Measurements from ENCODE around the gene PES1. TPM values are rescaled to one million over a fixed set of nuclear protein-coding genes. Genes with fewer than 3 reads are reported as not detected.

Gene PES1
- total RNA-seq, 4 donors from 2014 or later = 36.6 to 62.4 (median 47.9) TPM

GRCh38 chr22:30586414-30586813, 5.3 kb downstream of the PES1 start:
- 96 to 99% methylated on average over 7 to 8 of the region's 8 CpGs for WGBS, 2 donors
- H3K36me3 ChIP-seq = peaks cover 72 to 77% of the 10 kb centered on the region in 2 donors
- intact Hi-C loops (cut with DNase I) = no loop called here

GRCh38 chr22:30584441-30584840, 7.3 kb downstream of the PES1 start:
- no peaks in the 10 kb centered on the region for H3K27me3 ChIP-seq
- no peak overlapping the region for H3K27ac ChIP-seq
- peaks cover 92 to 97% of the 10 kb centered on the region in 2 donors for H3K36me3 ChIP-seq
- intact Hi-C loops (cut with DNase I) = no loop called here
- TF ChIP-seq, protein P1, sequence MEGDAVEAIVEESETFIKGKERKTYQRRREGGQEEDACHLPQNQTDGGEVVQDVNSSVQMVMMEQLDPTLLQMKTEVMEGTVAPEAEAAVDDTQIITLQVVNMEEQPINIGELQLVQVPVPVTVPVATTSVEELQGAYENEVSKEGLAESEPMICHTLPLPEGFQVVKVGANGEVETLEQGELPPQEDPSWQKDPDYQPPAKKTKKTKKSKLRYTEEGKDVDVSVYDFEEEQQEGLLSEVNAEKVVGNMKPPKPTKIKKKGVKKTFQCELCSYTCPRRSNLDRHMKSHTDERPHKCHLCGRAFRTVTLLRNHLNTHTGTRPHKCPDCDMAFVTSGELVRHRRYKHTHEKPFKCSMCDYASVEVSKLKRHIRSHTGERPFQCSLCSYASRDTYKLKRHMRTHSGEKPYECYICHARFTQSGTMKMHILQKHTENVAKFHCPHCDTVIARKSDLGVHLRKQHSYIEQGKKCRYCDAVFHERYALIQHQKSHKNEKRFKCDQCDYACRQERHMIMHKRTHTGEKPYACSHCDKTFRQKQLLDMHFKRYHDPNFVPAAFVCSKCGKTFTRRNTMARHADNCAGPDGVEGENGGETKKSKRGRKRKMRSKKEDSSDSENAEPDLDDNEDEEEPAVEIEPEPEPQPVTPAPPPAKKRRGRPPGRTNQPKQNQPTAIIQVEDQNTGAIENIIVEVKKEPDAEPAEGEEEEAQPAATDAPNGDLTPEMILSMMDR (IDR thresholded peaks at IDR 0.05) = no peak
- TF ChIP-seq POLR2A (IDR thresholded peaks at IDR 0.05) = no peak
- WGBS, 2 donors = 93 to 94% methylated on average over 14 to 15 of the region's 15 CpGs
- no peaks in the 10 kb centered on the region for H3K4me1 ChIP-seq
- no peak overlapping the region for H3K4me3 ChIP-seq (replicated peaks in 1 of 3)
- DNase-seq = no peak
- H3K9me3 ChIP-seq = no peaks in the 10 kb centered on the region

More at GRCh38 chr22:30586414-30586813, 5.3 kb downstream of the PES1 start:
- Histone ChIP-seq H3K4me1 (peaks cover 8 to 10% of the 10 kb centered on the region in 2 donors), H3K27ac (no peak overlapping the region), H3K4me3 (replicated peaks in 1 of 3) (no peak overlapping the region), H3K27me3 (no peaks in the 10 kb centered on the region), H3K9me3 (no peaks in the 10 kb centered on the region)
- DNase-seq = no peak
- no peak for TF ChIP-seq POLR2A (IDR thresholded peaks at IDR 0.05)
- TF ChIP-seq, protein P1 (IDR thresholded peaks at IDR 0.05) = no peak

DNA sequence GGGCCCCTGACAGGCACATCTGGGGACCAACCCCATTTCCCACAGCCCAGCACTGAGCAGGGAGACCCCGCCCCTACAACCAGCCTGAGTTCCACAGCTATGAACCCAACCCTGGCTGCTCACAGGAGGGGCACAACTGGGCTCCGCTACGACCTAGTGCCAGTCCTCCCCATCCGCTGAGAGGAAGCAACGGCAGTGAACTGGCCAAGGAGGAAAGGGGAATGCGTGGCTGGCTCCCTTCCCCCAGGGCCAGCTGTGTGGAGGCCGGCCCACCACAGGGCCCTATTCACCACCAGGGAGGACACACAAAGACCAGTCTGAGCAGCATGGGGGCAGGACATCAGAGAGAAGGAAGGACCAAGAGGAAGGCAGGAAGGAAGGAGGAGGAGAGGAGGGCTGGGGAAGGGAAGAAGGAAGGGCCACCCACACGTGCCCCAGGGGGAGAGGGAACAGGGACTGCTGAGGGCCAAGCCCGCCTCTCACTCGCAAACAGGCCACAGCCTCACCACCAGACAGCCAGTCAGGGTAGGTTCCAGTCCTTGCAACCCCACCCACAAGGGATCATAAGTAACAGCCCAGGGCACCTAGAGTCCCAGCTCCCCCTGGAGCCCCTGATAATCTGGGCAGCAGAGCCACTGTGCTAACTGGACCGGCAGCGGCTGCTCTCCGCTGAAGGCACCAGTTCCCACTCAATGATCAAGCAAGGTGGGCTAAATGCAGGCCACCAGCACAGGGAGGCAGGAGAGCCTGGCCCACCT, 8.7 kb downstream of the PES1 start:
- no peaks in the 10 kb centered on the region for H3K27me3 ChIP-seq
- 80 to 87% methylated on average over 10 to 13 of the region's 13 CpGs for WGBS, 2 donors

GRCh38 chr22:30582051-30582450, 9.7 kb downstream of the PES1 start:
- H3K9me3 ChIP-seq = no peaks in the 10 kb centered on the region
- DNase-seq = no peak
- no peaks in the 10 kb centered on the region for H3K27me3 ChIP-seq
- H3K36me3 ChIP-seq = peaks cover 96 to 98% of the 10 kb centered on the region in 2 donors
- WGBS, 2 donors = 85 to 86% methylated on average over 4 to 6 of the region's 6 CpGs
- H3K27ac ChIP-seq = no peak overlapping the region
- H3K4me1 ChIP-seq = no peaks in the 10 kb centered on the region
- intact Hi-C loops (cut with DNase I) = no loop called here
- H3K4me3 ChIP-seq (replicated peaks in 1 of 3) = no peak overlapping the region
- TF ChIP-seq POLR2A (IDR thresholded peaks at IDR 0.05) = no peak
- TF ChIP-seq, protein P1 (IDR thresholded peaks at IDR 0.05) = no peak

More for the DNA sequence above, 8.7 kb downstream of the PES1 start:
- Histone ChIP-seq H3K4me3 (replicated peaks in 1 of 3) (no peak overlapping the region), H3K4me1 (no peaks in the 10 kb centered on the region), H3K27ac (no peak overlapping the region), H3K36me3 (peaks cover 96 to 98% of the 10 kb centered on the region in 2 donors), H3K9me3 (no peaks in the 10 kb centered on the region)
- intact Hi-C loops (cut with DNase I) = no loop called here
- no peak for TF ChIP-seq POLR2A (IDR thresholded peaks at IDR 0.05)
- TF ChIP-seq, protein P1 (IDR thresholded peaks at IDR 0.05) = no peak
- DNase-seq = no peak

- Histone ChIP-seq H3K36me3 (peaks cover 96 to 98% of the 10 kb centered on the region in 2 donors), H3K27me3 (no peaks in the 10 kb centered on the region), H3K27ac (no peak overlapping the region), H3K9me3 (no peaks in the 10 kb centered on the region), H3K4me1 (no peaks in the 10 kb centered on the region), H3K4me3 (replicated peaks in 1 of 3) (no peak overlapping the region)
- 83 to 88% methylated on average over 4 to 6 of the region's 6 CpGs for WGBS, 2 donors
- no peak for DNase-seq
- TF ChIP-seq, protein P1 (IDR thresholded peaks at IDR 0.05) = no peak
- no peak for TF ChIP-seq POLR2A (IDR thresholded peaks at IDR 0.05)
- intact Hi-C loops (cut with DNase I) = no loop called here
Observed at GRCh38 chr22:30580896-30581295, 10.8 kb downstream of the PES1 start.
